ENCODE measurements around the gene NEDD4L.
"Not testable (repeated sequence)": the region's sequence is repeated elsewhere in the genome, so short reads cannot be mapped to it uniquely, and the experiment has no call there.

Gene NEDD4L

GRCh38 chr18:58169472-58169871 is 125.4 kb downstream of the NEDD4L start:
- Histone ChIP-seq H3F3A (ENCODE audit: insufficient read depth) (no peaks in the 10 kb centered on the region), H3K4me3 (ENCODE audit: insufficient read depth, low read length, poor library complexity, severe bottlenecking) (no peak overlapping the region), H3K27ac (ENCODE audit: low read depth, low read length) (no peak overlapping the region), H4K20me1 (ENCODE audit: low read depth, low read length) (no peaks in the 10 kb centered on the region; the same call in 1 of the 2 replicates), H3K9me3 (ENCODE audit: insufficient read depth, low read length) (no peaks in the 10 kb centered on the region), H3K27me3 (ENCODE audit: low read length) (no peaks in the 10 kb centered on the region), H3K9me2 (replicated peaks; ENCODE audit: insufficient read depth, low read length) (no peaks in the 10 kb centered on the region), H2AFZ (ENCODE audit: low read depth, low read length, severe bottlenecking) (no peak overlapping the region), H3K9ac (ENCODE audit: low read length) (no peak overlapping the region), H3K36me3 (ENCODE audit: low read length) (no peaks in the 10 kb centered on the region), H3K79me2 (ENCODE audit: insufficient read depth, low read length) (no peaks in the 10 kb centered on the region), H3K4me2 (ENCODE audit: low read depth, low read length, poor library complexity, severe bottlenecking) (no peak overlapping the region)
- no peak for TF ChIP-seq CTCF (IDR thresholded peaks at IDR 0.05; ENCODE audit: insufficient read depth, low read length, poor library complexity, severe bottlenecking)
- TF ChIP-seq EZH2phosphoT487 (conservative IDR thresholded peaks at IDR 0.05; ENCODE audit: low read length): no peak

GRCh38 chr18:58170036-58170435 is 126.0 kb downstream of the NEDD4L start:
- not testable (repeated sequence) for H3K9me2 ChIP-seq (replicated peaks; ENCODE audit: insufficient read depth, low read length); H4K20me1 ChIP-seq (ENCODE audit: low read depth, low read length); H3K4me2 ChIP-seq (ENCODE audit: low read depth, low read length, poor library complexity, severe bottlenecking)

GRCh38 chr18:58172031-58172430 is 128.0 kb downstream of the NEDD4L start:
- no peaks in the 10 kb centered on the region for H3K79me2 ChIP-seq (ENCODE audit: insufficient read depth, low read length)
- H3K4me3 ChIP-seq (ENCODE audit: insufficient read depth, low read length, poor library complexity, severe bottlenecking): no peak overlapping the region
- no peak overlapping the region for H3K9ac ChIP-seq (ENCODE audit: low read length)
- no peaks in the 10 kb centered on the region for H3K36me3 ChIP-seq (ENCODE audit: low read length)
- H3F3A ChIP-seq (ENCODE audit: insufficient read depth): no peaks in the 10 kb centered on the region
- TF ChIP-seq CTCF (IDR thresholded peaks at IDR 0.05; ENCODE audit: insufficient read depth, low read length, poor library complexity, severe bottlenecking) (no peak), EZH2phosphoT487 (conservative IDR thresholded peaks at IDR 0.05; ENCODE audit: low read length) (no peak)
- no peak overlapping the region for H3K4me2 ChIP-seq (ENCODE audit: low read depth, low read length, poor library complexity, severe bottlenecking)
- no peaks in the 10 kb centered on the region for H3K9me3 ChIP-seq (ENCODE audit: insufficient read depth, low read length)
- H4K20me1 ChIP-seq (ENCODE audit: low read depth, low read length): no peaks in the 10 kb centered on the region; the same call in 1 of the 2 replicates
- H3K27me3 ChIP-seq (ENCODE audit: low read length): no peaks in the 10 kb centered on the region
- H3K27ac ChIP-seq (ENCODE audit: low read depth, low read length): no peak overlapping the region
- H3K9me2 ChIP-seq (replicated peaks; ENCODE audit: insufficient read depth, low read length): no peaks in the 10 kb centered on the region
- H2AFZ ChIP-seq (ENCODE audit: low read depth, low read length, severe bottlenecking): no peak overlapping the region

More at GRCh38 chr18:58170036-58170435, 126.0 kb downstream of the NEDD4L start:
- H3K79me2 ChIP-seq (ENCODE audit: insufficient read depth, low read length); H3K27ac ChIP-seq (ENCODE audit: low read depth, low read length); H3K36me3 ChIP-seq (ENCODE audit: low read length); H2AFZ ChIP-seq (ENCODE audit: low read depth, low read length, severe bottlenecking); H3K27me3 ChIP-seq (ENCODE audit: low read length); H3K9me3 ChIP-seq (ENCODE audit: insufficient read depth, low read length); H3K9ac ChIP-seq (ENCODE audit: low read length); H3F3A ChIP-seq (ENCODE audit: insufficient read depth); H3K4me3 ChIP-seq (ENCODE audit: insufficient read depth, low read length, poor library complexity, severe bottlenecking): not testable (repeated sequence)

- no peak overlapping the region for H3K4me3 ChIP-seq (ENCODE audit: insufficient read depth, low read length, poor library complexity, severe bottlenecking)
- no peak overlapping the region for H3K4me2 ChIP-seq (ENCODE audit: low read depth, low read length, poor library complexity, severe bottlenecking)
Measured at GRCh38 chr18:58174285-58174684, 130.3 kb downstream of the NEDD4L start.

More at GRCh38 chr18:58174285-58174684, 130.3 kb downstream of the NEDD4L start:
- TF ChIP-seq CTCF (IDR thresholded peaks at IDR 0.05; ENCODE audit: insufficient read depth, low read length, poor library complexity, severe bottlenecking) (no peak), EZH2phosphoT487 (conservative IDR thresholded peaks at IDR 0.05; ENCODE audit: low read length) (no peak)
- Histone ChIP-seq H2AFZ (ENCODE audit: low read depth, low read length, severe bottlenecking) (no peak overlapping the region), H3K9me2 (replicated peaks; ENCODE audit: insufficient read depth, low read length) (no peaks in the 10 kb centered on the region), H3K79me2 (ENCODE audit: insufficient read depth, low read length) (no peaks in the 10 kb centered on the region), H4K20me1 (ENCODE audit: low read depth, low read length) (no peaks in the 10 kb centered on the region; the same call in 1 of the 2 replicates), H3K27me3 (ENCODE audit: low read length) (no peaks in the 10 kb centered on the region), H3K9ac (ENCODE audit: low read length) (no peak overlapping the region), H3K9me3 (ENCODE audit: insufficient read depth, low read length) (no peaks in the 10 kb centered on the region), H3K36me3 (ENCODE audit: low read length) (no peaks in the 10 kb centered on the region), H3F3A (ENCODE audit: insufficient read depth) (no peaks in the 10 kb centered on the region), H3K27ac (ENCODE audit: low read depth, low read length) (no peak overlapping the region)
